Measurements from ENCODE around the gene DUOX1. TPM values are rescaled to one million over a fixed set of nuclear protein-coding genes. Genes with fewer than 3 reads are reported as not detected.

The DUOX1 gene
- total and polyA plus RNA-seq, 2 of the 13 experiments (the other 11 are each of a cell fraction or from before 2014, with no cell fraction given): 0.03 TPM; not detected in 1

DNA sequence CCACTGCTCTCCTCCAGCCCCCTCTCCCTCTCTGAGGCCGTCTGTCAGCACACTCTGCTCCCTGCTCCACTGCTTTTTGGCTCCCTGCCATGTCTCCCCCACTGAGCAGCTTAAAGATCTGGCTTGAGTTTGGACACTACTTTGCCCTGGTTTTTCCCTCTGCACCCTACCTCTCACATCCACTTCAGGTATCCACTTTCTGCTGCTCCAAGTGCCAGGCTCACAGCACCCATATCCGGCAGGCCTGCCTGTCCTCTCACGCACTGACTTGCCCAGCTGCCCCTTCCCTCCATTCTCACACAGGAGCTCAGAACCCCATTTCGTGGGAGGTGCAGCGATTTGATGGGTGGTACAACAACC, 3.7 kb downstream of the DUOX1 start (continued):
- TF ChIP-seq, protein P1, sequence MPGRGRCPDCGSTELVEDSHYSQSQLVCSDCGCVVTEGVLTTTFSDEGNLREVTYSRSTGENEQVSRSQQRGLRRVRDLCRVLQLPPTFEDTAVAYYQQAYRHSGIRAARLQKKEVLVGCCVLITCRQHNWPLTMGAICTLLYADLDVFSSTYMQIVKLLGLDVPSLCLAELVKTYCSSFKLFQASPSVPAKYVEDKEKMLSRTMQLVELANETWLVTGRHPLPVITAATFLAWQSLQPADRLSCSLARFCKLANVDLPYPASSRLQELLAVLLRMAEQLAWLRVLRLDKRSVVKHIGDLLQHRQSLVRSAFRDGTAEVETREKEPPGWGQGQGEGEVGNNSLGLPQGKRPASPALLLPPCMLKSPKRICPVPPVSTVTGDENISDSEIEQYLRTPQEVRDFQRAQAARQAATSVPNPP (CRISPR knock-in tag; IDR thresholded peaks at IDR 0.05): no peak
- TF ChIP-seq, protein P2, sequence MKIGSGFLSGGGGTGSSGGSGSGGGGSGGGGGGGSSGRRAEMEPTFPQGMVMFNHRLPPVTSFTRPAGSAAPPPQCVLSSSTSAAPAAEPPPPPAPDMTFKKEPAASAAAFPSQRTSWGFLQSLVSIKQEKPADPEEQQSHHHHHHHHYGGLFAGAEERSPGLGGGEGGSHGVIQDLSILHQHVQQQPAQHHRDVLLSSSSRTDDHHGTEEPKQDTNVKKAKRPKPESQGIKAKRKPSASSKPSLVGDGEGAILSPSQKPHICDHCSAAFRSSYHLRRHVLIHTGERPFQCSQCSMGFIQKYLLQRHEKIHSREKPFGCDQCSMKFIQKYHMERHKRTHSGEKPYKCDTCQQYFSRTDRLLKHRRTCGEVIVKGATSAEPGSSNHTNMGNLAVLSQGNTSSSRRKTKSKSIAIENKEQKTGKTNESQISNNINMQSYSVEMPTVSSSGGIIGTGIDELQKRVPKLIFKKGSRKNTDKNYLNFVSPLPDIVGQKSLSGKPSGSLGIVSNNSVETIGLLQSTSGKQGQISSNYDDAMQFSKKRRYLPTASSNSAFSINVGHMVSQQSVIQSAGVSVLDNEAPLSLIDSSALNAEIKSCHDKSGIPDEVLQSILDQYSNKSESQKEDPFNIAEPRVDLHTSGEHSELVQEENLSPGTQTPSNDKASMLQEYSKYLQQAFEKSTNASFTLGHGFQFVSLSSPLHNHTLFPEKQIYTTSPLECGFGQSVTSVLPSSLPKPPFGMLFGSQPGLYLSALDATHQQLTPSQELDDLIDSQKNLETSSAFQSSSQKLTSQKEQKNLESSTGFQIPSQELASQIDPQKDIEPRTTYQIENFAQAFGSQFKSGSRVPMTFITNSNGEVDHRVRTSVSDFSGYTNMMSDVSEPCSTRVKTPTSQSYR (CRISPR knock-in tag; IDR thresholded peaks at IDR 0.05; ENCODE audit: borderline replicate concordance): no peak
- TF ChIP-seq MTA3 (CRISPR knock-in tag; IDR thresholded peaks at IDR 0.05) (no peak), ZNF337 (CRISPR knock-in tag; IDR thresholded peaks at IDR 0.05; ENCODE audit: borderline replicate concordance, low read depth) (no peak), MTA1 (CRISPR knock-in tag; IDR thresholded peaks at IDR 0.05; ENCODE audit: borderline replicate concordance) (no peak), ZNF720 (CRISPR knock-in tag; IDR thresholded peaks at IDR 0.05) (no peak), MAFF (IDR thresholded peaks at IDR 0.05; ENCODE audit: low read depth, low read length) (no peak), ZNF329 (CRISPR knock-in tag; IDR thresholded peaks at IDR 0.05; ENCODE audit: low read depth) (no peak), FOXJ3 (CRISPR knock-in tag; IDR thresholded peaks at IDR 0.05; ENCODE audit: borderline replicate concordance) (no peak), DNMT3B (CRISPR knock-in tag; conservative IDR thresholded peaks at IDR 0.05) (no peak), MAFK (conservative IDR thresholded peaks at IDR 0.05 in 1 of 2, IDR thresholded peaks at IDR 0.05 in 1 of 2; ENCODE audit: low read length in 2 of 2) (no peak), NFYC (CRISPR knock-in tag; IDR thresholded peaks at IDR 0.05) (no peak), AKAP8 (CRISPR knock-in tag; IDR thresholded peaks at IDR 0.05) (no peak)
- TF ChIP-seq, protein P3, sequence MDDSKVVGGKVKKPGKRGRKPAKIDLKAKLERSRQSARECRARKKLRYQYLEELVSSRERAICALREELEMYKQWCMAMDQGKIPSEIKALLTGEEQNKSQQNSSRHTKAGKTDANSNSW (CRISPR knock-in tag; IDR thresholded peaks at IDR 0.05; ENCODE audit: borderline replicate concordance): no peak
